ENCODE measurements around the gene ARHGAP32.
"Not testable (repeated sequence)": the region's sequence is repeated elsewhere in the genome, so short reads cannot be mapped to it uniquely, and the experiment has no call there.

The ARHGAP32 gene

GRCh38 chr11:129145276-129145675, 46.8 kb downstream of the ARHGAP32 start:
- no peak for DNase-seq (ENCODE audit: low read depth)
- TF ChIP-seq, protein P1, sequence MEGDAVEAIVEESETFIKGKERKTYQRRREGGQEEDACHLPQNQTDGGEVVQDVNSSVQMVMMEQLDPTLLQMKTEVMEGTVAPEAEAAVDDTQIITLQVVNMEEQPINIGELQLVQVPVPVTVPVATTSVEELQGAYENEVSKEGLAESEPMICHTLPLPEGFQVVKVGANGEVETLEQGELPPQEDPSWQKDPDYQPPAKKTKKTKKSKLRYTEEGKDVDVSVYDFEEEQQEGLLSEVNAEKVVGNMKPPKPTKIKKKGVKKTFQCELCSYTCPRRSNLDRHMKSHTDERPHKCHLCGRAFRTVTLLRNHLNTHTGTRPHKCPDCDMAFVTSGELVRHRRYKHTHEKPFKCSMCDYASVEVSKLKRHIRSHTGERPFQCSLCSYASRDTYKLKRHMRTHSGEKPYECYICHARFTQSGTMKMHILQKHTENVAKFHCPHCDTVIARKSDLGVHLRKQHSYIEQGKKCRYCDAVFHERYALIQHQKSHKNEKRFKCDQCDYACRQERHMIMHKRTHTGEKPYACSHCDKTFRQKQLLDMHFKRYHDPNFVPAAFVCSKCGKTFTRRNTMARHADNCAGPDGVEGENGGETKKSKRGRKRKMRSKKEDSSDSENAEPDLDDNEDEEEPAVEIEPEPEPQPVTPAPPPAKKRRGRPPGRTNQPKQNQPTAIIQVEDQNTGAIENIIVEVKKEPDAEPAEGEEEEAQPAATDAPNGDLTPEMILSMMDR (IDR thresholded peaks at IDR 0.05; ENCODE audit: insufficient read depth, low read depth, low read length, missing control alignments): no peak
- H3K4me3 ChIP-seq (ENCODE audit: low read depth, low read length): no peak overlapping the region

DNA sequence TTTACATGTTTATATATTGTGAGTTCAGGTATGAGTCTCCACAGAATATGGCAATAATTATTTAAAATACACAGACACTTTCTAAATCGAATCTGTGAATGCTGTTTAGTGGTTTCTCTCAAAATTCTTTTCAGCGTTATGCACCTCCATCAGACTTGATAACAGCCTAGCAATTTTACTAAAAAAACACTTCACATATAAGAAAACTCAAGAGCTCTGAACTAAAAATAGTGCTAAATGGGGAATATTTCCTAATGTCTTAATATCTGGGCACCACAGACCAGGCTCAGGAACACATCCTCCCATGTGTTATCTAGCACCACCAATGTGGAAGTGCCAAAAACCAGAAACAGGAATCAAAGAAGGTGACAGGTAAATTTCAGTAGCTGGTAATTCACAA, 47.9 kb downstream of the ARHGAP32 start:
- no peak overlapping the region for H3K4me3 ChIP-seq (ENCODE audit: low read depth, low read length)
- TF ChIP-seq, protein P1 (IDR thresholded peaks at IDR 0.05; ENCODE audit: insufficient read depth, low read depth, low read length, missing control alignments): no peak
- no peak for DNase-seq (ENCODE audit: low read depth)

DNA sequence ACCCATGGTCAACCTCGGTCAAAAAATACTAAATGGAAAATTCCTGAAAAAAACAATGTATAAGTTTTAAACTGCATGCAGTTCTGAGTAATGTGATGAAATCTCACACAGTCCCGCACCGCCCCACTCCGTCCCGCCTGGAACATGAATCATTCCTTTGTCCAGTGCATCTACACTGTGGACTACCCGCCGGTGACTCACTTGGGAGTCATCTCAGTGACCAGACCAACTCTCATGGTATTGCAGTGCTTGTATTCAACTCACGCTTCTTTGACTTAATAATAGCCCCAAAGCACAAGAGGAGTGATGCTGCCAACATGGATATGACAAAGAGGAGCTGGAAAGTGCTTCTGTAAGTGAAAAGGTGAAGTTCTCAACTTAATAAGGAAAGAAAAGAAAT, 48.8 kb downstream of the ARHGAP32 start:
- DNase-seq (ENCODE audit: low read depth): no peak
- H3K4me3 ChIP-seq (ENCODE audit: low read depth, low read length): no peak overlapping the region
- TF ChIP-seq, protein P1 (IDR thresholded peaks at IDR 0.05; ENCODE audit: insufficient read depth, low read depth, low read length, missing control alignments): no peak

- no peak for DNase-seq (ENCODE audit: low read depth)
- TF ChIP-seq, protein P1 (IDR thresholded peaks at IDR 0.05; ENCODE audit: insufficient read depth, low read depth, low read length, missing control alignments): no peak
- H3K4me3 ChIP-seq (ENCODE audit: low read depth, low read length): no peak overlapping the region
Measured at GRCh38 chr11:129141748-129142523, 50.2 kb downstream of the ARHGAP32 start.

DNA sequence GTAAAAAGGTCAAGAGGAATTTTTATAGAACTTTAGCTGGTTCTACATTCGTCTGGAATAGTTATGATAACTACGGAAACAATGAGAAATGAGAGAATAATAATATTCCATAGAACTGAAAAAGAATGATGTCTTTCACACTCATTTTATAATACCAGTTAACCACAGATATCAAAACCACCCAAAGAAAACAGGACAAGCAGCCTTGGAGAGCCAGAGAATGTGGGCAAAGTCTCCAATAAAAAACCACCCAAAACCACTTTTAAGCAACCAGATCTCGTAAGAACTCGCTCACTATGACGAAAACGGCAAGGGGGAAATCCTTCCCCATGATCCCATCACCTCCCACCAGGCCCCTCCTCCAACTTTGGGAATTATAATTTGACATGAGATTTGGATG, 60.8 kb downstream of the ARHGAP32 start:
- TF ChIP-seq, protein P1 (IDR thresholded peaks at IDR 0.05; ENCODE audit: insufficient read depth, low read depth, low read length, missing control alignments): no peak
- H3K4me3 ChIP-seq (ENCODE audit: low read depth, low read length): no peak overlapping the region
- DNase-seq (ENCODE audit: low read depth): no peak

DNA sequence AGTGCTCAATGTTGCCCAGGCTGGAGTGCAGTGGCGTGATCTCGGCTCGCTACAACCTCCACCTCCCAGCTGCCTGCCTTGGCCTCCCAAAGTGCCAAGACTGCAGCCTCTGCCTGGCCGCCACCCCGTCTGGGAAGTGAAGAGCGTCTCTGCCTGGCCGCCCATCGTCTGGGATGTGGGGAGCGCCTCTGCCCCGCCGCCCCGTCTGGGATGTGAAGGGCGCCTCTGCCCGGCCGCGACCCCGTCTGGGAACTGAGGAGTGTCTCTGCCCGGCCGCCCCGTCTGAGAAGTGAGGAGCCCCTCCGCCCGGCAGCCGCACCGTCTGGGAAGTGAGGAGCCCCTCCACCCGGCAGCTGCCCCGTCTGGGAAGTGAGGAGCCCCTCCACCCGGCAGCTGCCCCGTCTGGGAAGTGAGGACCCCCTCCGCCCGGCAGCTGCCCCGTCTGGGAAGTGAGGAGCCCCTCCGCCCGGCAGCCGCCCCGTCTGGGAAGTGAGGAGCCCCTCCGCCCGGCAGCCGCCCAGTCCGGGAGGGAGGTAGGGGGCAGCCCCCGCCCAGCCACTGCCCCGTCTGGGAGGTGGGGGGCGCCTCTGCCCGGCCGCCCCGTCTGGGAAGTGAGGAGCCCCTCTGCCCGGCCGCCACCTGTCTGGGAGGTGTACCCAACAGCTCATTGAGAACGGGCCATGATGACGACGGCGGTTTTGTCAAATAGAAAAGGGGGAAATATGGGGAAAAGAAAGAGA, 63.1 kb downstream of the ARHGAP32 start:
- DNase-seq (ENCODE audit: low read depth); H3K4me3 ChIP-seq (ENCODE audit: low read depth, low read length): not testable (repeated sequence)

GRCh38 chr11:129119036-129119435, 73.1 kb downstream of the ARHGAP32 start:
- TF ChIP-seq, protein P1 (IDR thresholded peaks at IDR 0.05; ENCODE audit: insufficient read depth, low read depth, low read length, missing control alignments): no peak
- no peak for DNase-seq (ENCODE audit: low read depth)
- no peak overlapping the region for H3K4me3 ChIP-seq (ENCODE audit: low read depth, low read length)

Data from GM12865 (cell line).